Neuronal stem cell (in vitro differentiated cells): ENCODE results near the gene GET4.

Source experiments
- DNase-seq: peaks from one replicate; pipeline ENCODE4 v3.0.0-alpha.2; 2013; ENCODE audit warnings: low spot score
- H2AFZ ChIP-seq: one replicate; pipeline ENCODE4 v1.6.1; 2013; ENCODE audit warnings: mild to moderate bottlenecking, low read length, inconsistent platforms
- H2AK5ac ChIP-seq: 2 replicates; pipeline ENCODE4 v1.6.1; 2013; ENCODE audit warnings: low read depth, mild to moderate bottlenecking, inconsistent platforms, low read length, moderate library complexity, mixed read lengths
- H2BK120ac ChIP-seq: 2 replicates; pipeline ENCODE4 v1.6.1; 2013; ENCODE audit warnings: low read depth, mild to moderate bottlenecking, inconsistent platforms, low read length, moderate library complexity, mixed read lengths
- H2BK12ac ChIP-seq: one replicate; pipeline ENCODE4 v1.6.1; 2013; ENCODE audit warnings: low read length, inconsistent platforms
- H2BK15ac ChIP-seq: 2 replicates; pipeline ENCODE4 v1.6.1; 2013; ENCODE audit warnings: mild to moderate bottlenecking, low read length, inconsistent platforms, mixed read lengths
- H2BK5ac ChIP-seq: one replicate; pipeline ENCODE4 v1.6.1; 2013; ENCODE audit warnings: inconsistent platforms, mild to moderate bottlenecking, low read length, moderate library complexity
- H3K14ac ChIP-seq: one replicate; pipeline ENCODE4 v1.6.1; 2013; ENCODE audit warnings: low read length, inconsistent platforms
- H3K18ac ChIP-seq: 2 replicates; pipeline ENCODE4 v1.6.1; 2013; ENCODE audit warnings: low read length, inconsistent platforms
- H3K23ac ChIP-seq: 2 replicates; pipeline ENCODE4 v1.6.1; 2013; ENCODE audit warnings: low read depth, mild to moderate bottlenecking, mixed read lengths, low read length, inconsistent platforms; ENCODE audit not compliant: poor library complexity
- H3K27ac ChIP-seq: replicated peaks from 3 replicates; pipeline ENCODE4 v1.5.1; 2013; ENCODE audit warnings: low read length, inconsistent platforms
- H3K27me3 ChIP-seq, 3 experiments: 2 replicates each; pipeline ENCODE4 v1.6.1; 2013; ENCODE audit warnings: low read length in 3 of 3, mild to moderate bottlenecking in 2 of 3, inconsistent platforms in 1 of 3, low read depth in 1 of 3, mixed read lengths in 1 of 3, moderate library complexity in 1 of 3; ENCODE audit not compliant: control insufficient read depth in 3 of 3, insufficient read depth in 3 of 3
- H3K36me3 ChIP-seq, 2 donors: replicated peaks in 1 of 2; 2 replicates each; pipeline ENCODE4 v1.6.1; 2013; ENCODE audit warnings: low read length in 2 of 2; ENCODE audit not compliant: control insufficient read depth in 2 of 2, insufficient read depth in 2 of 2
- H3K4ac ChIP-seq: 2 replicates; pipeline ENCODE4 v1.6.1; 2013; ENCODE audit warnings: inconsistent platforms, mild to moderate bottlenecking, low read length, moderate library complexity
- H3K4me1 ChIP-seq, 2 donors: 1 replicate in 1 of 2; 2 replicates in 1 of 2; pipeline ENCODE4 v1.6.1; 2013; ENCODE audit warnings: low read length in 2 of 2, low read depth in 1 of 2; ENCODE audit not compliant: control insufficient read depth in 2 of 2, insufficient read depth in 1 of 2
- H3K4me2 ChIP-seq: one replicate; pipeline ENCODE4 v1.6.1; 2013; ENCODE audit warnings: mild to moderate bottlenecking, low read length, inconsistent platforms; ENCODE audit not compliant: insufficient read depth, poor library complexity, severe bottlenecking
- H3K4me3 ChIP-seq, 2 donors: 2 replicates each; pipeline ENCODE4 v1.5.1; 2013; ENCODE audit warnings: low read length in 2 of 2, mild to moderate bottlenecking in 2 of 2, inconsistent platforms in 1 of 2, moderate library complexity in 1 of 2
- H3K79me1 ChIP-seq: one replicate; pipeline ENCODE4 v1.6.1; 2013; ENCODE audit warnings: low read depth, mild to moderate bottlenecking, inconsistent platforms, low read length, moderate library complexity
- H3K9ac ChIP-seq: one replicate; pipeline ENCODE4 v1.6.1; 2013; ENCODE audit warnings: mild to moderate bottlenecking, low read depth, low read length, inconsistent platforms; ENCODE audit not compliant: poor library complexity
- H3K9me3 ChIP-seq, 2 donors: replicated peaks in 1 of 2; 2 replicates each; pipeline versions ENCODE3 to v1.6.1; 2013; ENCODE audit warnings: low read length in 2 of 2, mild to moderate bottlenecking in 2 of 2, inconsistent platforms in 1 of 2, low read depth in 1 of 2, mixed read lengths in 1 of 2, moderate library complexity in 1 of 2; ENCODE audit not compliant: control insufficient read depth in 2 of 2, insufficient read depth in 1 of 2
- H4K8ac ChIP-seq: one replicate; pipeline ENCODE4 v1.6.1; 2013; ENCODE audit warnings: low read depth, mild to moderate bottlenecking, inconsistent platforms, low read length, moderate library complexity
- H4K91ac ChIP-seq: one replicate; pipeline ENCODE4 v1.6.1; 2013; ENCODE audit warnings: low read length, low read depth, mild to moderate bottlenecking, inconsistent platforms; ENCODE audit not compliant: poor library complexity
- WGBS, 2 donors: extraction: QIAGEN DNeasy Blood & Tissue Kit; methylation state at CpG; one replicate each; pipeline ENCODE4 v1.1.7; 2013; ENCODE audit warnings: missing lambda C conversion rate in 2 of 2, mixed read lengths in 1 of 2; ENCODE audit not compliant: insufficient read length in 2 of 2, insufficient replicate concordance in 1 of 2; ENCODE audit errors: extremely low coverage in 2 of 2; 5-methylcytosine and 5-hydroxymethylcytosine counted together

The GET4 gene

GRCh38 chr7:897771-898376 is 21.5 kb downstream of the GET4 start:
- Histone ChIP-seq H2BK15ac (no peak overlapping the region), H2BK120ac (no peak overlapping the region), H3K14ac (no peak overlapping the region), H3K4ac (no peak overlapping the region), H3K4me1 (peaks cover 2 to 4% of the 10 kb centered on the region in 2 donors), H2AFZ (no peak overlapping the region), H3K4me3 (no peak overlapping the region), H4K8ac (no peak overlapping the region), H3K9ac (no peak overlapping the region), H2BK5ac (no peak overlapping the region), H3K18ac (no peak overlapping the region), H3K4me2 (no peak overlapping the region), H4K91ac (no peak overlapping the region), H3K27ac (no peak overlapping the region), H3K27me3 (no peaks in the 10 kb centered on the region), H2AK5ac (no peak overlapping the region), H3K36me3 (peaks cover 32 to 49% of the 10 kb centered on the region in 2 donors), H2BK12ac (no peak overlapping the region), H3K9me3 (no peaks in the 10 kb centered on the region), H3K79me1 (peaks cover 6% of the 10 kb centered on the region), H3K23ac (no peak overlapping the region)
- no CpG with 5 or more reads among the region's 27 CpGs for WGBS, 2 donors
- no peak for DNase-seq

- Histone ChIP-seq H3K4me3 (no peak overlapping the region), H3K4me1 (peaks cover 2 to 4% of the 10 kb centered on the region in 2 donors), H4K8ac (no peak overlapping the region), H3K9me3 (no peaks in the 10 kb centered on the region), H2BK15ac (no peak overlapping the region), H4K91ac (no peak overlapping the region), H2BK12ac (no peak overlapping the region), H3K18ac (no peak overlapping the region), H2AFZ (no peak overlapping the region), H3K27ac (no peak overlapping the region), H3K9ac (peak overlapping the region; percentile 60), H3K79me1 (peaks cover 3% of the 10 kb centered on the region), H3K23ac (peak overlapping the region; percentile 65), H2AK5ac (peak overlapping the region; percentile 81), H3K14ac (no peak overlapping the region), H3K4ac (no peak overlapping the region), H3K4me2 (no peak overlapping the region), H3K27me3 (no peaks in the 10 kb centered on the region), H2BK5ac (no peak overlapping the region), H3K36me3 (peaks cover 28 to 44% of the 10 kb centered on the region in 2 donors), H2BK120ac (no peak overlapping the region)
- DNase-seq: no peak
- WGBS, 2 donors: no CpG with 5 or more reads among the region's 18 CpGs
Measured at GRCh38 chr7:898460-898854, 22.1 kb downstream of the GET4 start.

GRCh38 chr7:898855-899681 is 22.7 kb downstream of the GET4 start:
- Histone ChIP-seq H3K23ac (peak overlapping the region; percentile 80), H3K4ac (no peak overlapping the region), H3K4me3 (no peak overlapping the region), H3K27me3 (peaks cover 0 to 2% (median 0%) of the 10 kb centered on the region in 3 experiments), H3K4me2 (no peak overlapping the region), H2BK12ac (no peak overlapping the region), H2AK5ac (peak overlapping the region; percentile 81), H3K14ac (peak overlapping the region; percentile 71), H3K36me3 (peaks cover 23 to 38% of the 10 kb centered on the region in 2 donors), H3K79me1 (peaks cover 3% of the 10 kb centered on the region), H2BK15ac (no peak overlapping the region), H2BK5ac (peak overlapping the region; percentile 82), H3K9me3 (no peaks in the 10 kb centered on the region), H4K91ac (no peak overlapping the region), H3K9ac (peak overlapping the region; percentile 60), H3K27ac (no peak overlapping the region), H3K4me1 (peaks cover 2 to 4% of the 10 kb centered on the region in 2 donors), H2AFZ (no peak overlapping the region), H4K8ac (no peak overlapping the region), H2BK120ac (no peak overlapping the region), H3K18ac (peak overlapping the region; percentile 38)
- WGBS, 2 donors: no CpG with 5 or more reads among the region's 54 CpGs
- DNase-seq: no peak

- peaks cover 0 to 10% (median 0%) of the 10 kb centered on the region in 3 experiments for H3K27me3 ChIP-seq
- H3K14ac ChIP-seq: no peak overlapping the region
- no CpG with 5 or more reads among the region's 16 CpGs for WGBS, 2 donors
- peaks cover 2 to 4% of the 10 kb centered on the region in 2 donors for H3K4me1 ChIP-seq
- peak overlapping the region; percentile 75 for H2AK5ac ChIP-seq
- H3K27ac ChIP-seq: no peak overlapping the region
- H4K8ac ChIP-seq: peak overlapping the region; percentile 17
- peak overlapping the region; percentile 44 for H3K18ac ChIP-seq
- H2AFZ ChIP-seq: no peak overlapping the region
- peaks cover 18 to 30% of the 10 kb centered on the region in 2 donors for H3K36me3 ChIP-seq
- peak overlapping the region in 1 of 2 donors; percentile 17 for H3K4me3 ChIP-seq
- H2BK15ac ChIP-seq: peak overlapping the region; percentile 49
- H3K9ac ChIP-seq: no peak overlapping the region
- peaks cover 3% of the 10 kb centered on the region for H3K79me1 ChIP-seq
- peak overlapping the region; percentile 30 for H4K91ac ChIP-seq
- peak overlapping the region; percentile 66 for H3K4ac ChIP-seq
- no peak overlapping the region for H2BK120ac ChIP-seq
- peak overlapping the region; percentile 82 for H2BK5ac ChIP-seq
- no peaks in the 10 kb centered on the region for H3K9me3 ChIP-seq
- peak overlapping the region; percentile 80 for H3K23ac ChIP-seq
- DNase-seq: no peak
- H3K4me2 ChIP-seq: no peak overlapping the region
- peak overlapping the region; percentile 30 for H2BK12ac ChIP-seq
Measured at GRCh38 chr7:899806-900205, 23.5 kb downstream of the GET4 start.
